RCC 7860 (cell line): Measurements from ENCODE around the gene COL4A2.

ENCODE experiments used
- DNase-seq: peaks from one replicate; pipeline ENCODE4 v3.0.0-alpha.2; 2015; ENCODE audit warnings: low spot score
- FAIRE-seq: peaks from 2 replicates; lab custom pipeline; 2012; peaks lifted over from hg19 to GRCh38; lab: Jason Lieb, UNC

Gene COL4A2

DNA sequence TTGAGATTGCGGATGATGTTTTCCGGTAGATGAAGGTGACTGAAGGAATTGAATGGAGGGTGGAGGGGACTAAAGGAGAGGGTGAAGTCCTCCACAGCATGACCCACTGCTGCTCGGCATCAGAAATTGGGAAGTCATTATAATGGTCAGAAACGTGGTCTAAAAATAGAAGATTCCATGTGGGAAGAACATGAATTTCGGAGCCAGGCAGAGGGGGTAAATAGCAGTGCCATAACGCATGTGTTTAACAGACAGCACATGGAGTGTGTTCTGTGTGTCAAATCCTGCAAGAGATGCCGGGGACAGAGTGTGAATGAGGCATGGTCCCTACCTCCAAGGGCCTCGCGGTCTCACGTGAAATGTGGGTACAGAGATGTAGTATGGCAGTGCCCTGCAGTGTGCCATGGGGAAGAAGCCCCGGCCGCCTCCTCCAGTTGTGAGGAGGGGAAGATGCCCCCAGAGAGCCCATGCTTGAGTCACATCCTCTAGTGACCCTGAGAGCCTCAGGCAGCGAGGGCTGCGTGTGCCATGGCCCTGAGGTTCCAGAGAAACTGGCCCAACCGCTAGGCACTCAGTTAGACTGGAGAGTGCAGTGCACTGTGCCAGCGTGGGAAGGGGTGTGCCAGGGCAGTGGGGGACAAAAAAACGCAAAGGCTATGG, 106.1 kb downstream of the COL4A2 start:
- FAIRE-seq, result no peak
- no peak for DNase-seq

GRCh38 chr13:110413676-110414040, 106.6 kb downstream of the COL4A2 start:
- no peak for FAIRE-seq

GRCh38 chr13:110414283-110414682, 107.2 kb downstream of the COL4A2 start:
- no peak for DNase-seq

More at GRCh38 chr13:110413676-110414040, 106.6 kb downstream of the COL4A2 start:
- DNase-seq, result no peak

DNA sequence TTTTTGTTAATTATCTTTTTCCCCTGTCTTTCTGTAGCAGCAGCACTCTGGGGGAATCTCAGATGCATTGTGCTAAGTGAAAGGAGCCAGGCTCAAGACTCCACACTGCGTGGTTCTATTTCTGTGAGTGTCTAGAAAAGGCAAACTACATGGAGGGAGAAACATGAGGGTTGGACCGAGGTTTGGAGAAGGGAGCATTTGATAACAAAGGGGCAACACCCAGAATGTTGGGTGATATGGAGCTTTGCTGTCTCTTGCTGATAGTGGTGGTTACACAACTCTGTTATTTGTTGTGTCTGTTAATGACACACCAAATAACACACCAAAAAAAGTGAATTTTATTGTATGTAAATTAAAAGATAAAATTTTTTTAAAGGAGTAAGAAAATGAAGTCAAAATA, 107.8 kb downstream of the COL4A2 start:
- FAIRE-seq (no peak), DNase-seq (no peak)

More at GRCh38 chr13:110414283-110414682, 107.2 kb downstream of the COL4A2 start:
- no peak for FAIRE-seq

GRCh38 chr13:110415669-110416068, 108.6 kb downstream of the COL4A2 start:
- no peak for FAIRE-seq
- peak; percentile 60 for DNase-seq

DNA sequence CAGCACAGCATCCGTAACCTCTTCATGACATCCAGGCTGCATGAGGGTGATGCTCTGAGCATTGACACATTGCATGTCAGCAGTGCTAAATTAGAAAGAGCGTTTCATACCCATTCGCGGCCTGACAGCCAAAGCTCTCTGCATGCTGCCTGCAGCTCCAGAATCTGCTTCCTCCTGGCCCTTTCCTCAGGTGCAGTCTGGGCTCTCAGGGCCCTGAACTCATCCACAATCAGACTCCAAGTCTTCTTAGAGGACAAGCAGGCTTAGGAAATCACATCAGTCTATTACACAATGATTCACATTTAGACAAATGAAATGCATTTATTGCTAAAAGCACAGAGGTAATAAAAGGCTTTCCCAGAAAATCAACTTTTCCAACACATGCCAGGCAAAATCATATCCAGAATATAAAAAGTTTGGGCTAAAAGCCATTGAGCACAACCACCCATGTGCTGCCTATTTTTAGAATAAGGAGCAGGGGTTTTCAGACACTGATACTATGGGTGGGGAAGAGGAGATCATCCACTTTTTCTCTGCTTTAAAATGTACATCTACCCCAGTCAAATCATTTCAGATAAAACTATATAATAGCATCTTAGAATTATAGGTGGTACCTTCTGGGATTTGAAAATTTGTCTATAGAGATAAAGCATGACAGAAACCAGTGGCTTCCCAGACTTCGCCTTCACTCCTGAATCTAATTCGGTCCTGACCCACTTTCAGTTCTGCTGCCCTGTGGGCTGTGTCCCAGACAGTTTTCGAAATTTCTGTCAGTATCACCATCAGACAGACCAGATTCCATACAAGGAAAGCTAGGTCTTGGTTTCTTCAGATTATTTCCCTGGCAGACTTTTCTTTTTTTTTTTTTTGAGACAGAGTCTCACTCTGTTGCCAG, 109.3 kb downstream of the COL4A2 start:
- FAIRE-seq (no peak), DNase-seq (no peak)

- no peak for DNase-seq
- FAIRE-seq, result no peak
Measured at GRCh38 chr13:110418944-110419343, 111.9 kb downstream of the COL4A2 start.

DNA sequence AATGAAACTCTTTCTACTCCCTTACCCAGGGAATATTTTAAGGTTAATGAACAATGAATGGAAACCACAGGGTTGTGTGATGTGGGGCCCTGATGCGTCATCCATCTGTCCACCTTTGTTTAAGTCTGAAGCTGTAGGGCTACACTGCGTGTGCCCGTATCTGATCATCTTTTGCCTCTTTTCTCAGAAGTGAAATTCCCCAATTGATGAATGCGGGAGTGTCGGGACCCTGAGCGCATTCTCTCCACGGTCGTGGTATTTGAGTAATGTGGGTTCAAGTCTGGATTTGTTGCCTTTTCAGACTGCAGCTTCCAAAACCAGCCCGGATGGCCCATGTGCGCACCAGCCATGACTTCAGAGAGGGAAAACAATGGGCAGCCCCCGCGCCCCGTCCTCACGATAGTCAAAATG, 112.3 kb downstream of the COL4A2 start:
- peak; percentile 97 for FAIRE-seq

GRCh38 chr13:110419946-110420345, 112.9 kb downstream of the COL4A2 start:
- DNase-seq, result no peak
- no peak for FAIRE-seq

More for the DNA sequence above, 112.3 kb downstream of the COL4A2 start:
- no peak for DNase-seq

- FAIRE-seq, result no peak
Measured at GRCh38 chr13:110420626-110421025, 113.5 kb downstream of the COL4A2 start.

GRCh38 chr13:110421061-110421460, 114.0 kb downstream of the COL4A2 start:
- DNase-seq (no peak), FAIRE-seq (no peak)

More at GRCh38 chr13:110420626-110421025, 113.5 kb downstream of the COL4A2 start:
- DNase-seq, result no peak

DNA sequence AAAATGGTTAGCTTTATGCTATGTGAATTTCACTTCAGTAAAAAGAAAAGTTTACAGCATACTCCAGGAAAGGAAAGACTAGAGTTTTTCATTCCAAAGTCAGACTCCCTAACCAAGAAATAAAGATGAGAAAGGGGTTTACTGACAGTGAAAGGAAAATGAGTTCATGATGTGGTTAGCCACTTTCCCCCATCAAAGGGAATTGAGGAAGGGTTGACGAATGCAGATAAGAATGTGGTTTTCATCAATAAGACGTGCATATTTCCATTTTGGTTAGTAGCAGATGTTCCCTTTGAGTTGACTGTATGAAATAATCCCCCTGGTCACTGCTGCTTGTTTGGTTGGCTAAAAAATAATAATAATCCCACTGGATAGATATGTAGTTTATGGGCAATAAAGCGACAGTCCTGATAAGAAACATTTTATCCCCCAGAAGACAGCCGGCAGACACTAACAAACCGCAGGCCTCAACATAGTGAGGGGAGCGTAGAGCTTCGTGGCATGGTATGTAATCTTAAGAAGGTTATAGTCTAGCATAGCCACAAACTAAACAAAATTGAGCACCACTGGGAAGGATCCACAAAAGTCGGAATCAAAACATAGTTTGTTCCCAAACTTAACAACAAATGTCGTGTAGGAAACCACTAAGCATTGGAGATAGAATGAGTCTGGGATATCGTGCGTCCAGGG, 114.8 kb downstream of the COL4A2 start:
- peak; percentile 87 for FAIRE-seq

GRCh38 chr13:110422913-110423688, 116.0 kb downstream of the COL4A2 start:
- peak; percentile 33 for DNase-seq
- peak; percentile 89 for FAIRE-seq

More for the DNA sequence above, 114.8 kb downstream of the COL4A2 start:
- peak; percentile 68 for DNase-seq

DNA sequence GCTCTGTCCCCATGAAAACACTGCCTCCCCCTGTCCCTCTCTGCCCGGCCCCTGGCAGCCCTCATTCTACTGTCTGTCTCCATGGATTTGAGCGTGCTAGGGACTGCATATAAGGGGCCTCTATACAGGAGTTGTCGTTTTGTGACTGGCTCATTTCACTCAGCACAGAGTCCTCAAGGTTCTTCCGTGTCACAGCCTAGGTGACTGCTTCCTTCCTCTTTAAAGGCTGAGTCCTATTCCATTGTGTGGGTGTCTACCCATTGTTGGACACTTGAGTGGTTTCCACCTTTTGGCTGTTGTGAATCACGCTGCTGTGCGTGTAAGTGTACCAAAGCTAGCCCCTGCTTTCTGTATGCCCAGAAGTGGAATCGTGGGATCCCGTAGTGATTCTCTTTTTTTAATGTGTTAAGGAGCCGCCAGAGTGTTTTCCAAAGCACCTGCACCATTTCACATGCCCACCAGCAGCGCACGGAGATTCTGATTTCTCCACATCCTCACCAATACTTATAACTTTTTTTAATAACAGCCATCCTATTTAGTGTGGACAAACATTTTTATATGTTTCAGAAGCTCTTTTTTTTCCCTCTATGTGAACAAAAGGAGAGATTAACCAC, 116.7 kb downstream of the COL4A2 start:
- no peak for FAIRE-seq
- no peak for DNase-seq

- no peak for FAIRE-seq
Measured at GRCh38 chr13:110424569-110425443, 117.7 kb downstream of the COL4A2 start.

GRCh38 chr13:110425444-110425780, 118.3 kb downstream of the COL4A2 start:
- no peak for FAIRE-seq
- DNase-seq, result no peak

More at GRCh38 chr13:110424569-110425443, 117.7 kb downstream of the COL4A2 start:
- DNase-seq, result no peak

DNA sequence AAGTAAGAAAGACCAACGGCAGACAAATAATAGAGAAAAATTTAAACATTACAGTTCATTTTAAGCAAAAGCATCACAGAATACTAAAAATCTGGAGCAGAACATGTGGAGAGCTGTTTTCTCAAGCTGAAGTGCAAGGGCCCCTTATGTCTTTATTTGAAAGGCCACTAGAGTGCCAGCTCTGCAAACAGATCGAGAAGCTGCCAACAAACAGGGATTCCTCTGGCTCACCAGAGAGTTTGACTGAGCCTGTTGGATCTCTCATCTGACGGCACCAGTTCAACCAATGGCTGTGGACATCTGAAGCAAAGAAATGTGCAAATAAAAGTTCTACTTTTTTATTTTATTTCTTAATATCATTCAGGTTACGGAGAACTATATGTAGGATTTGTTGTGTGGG, 119.7 kb downstream of the COL4A2 start:
- FAIRE-seq (no peak), DNase-seq (no peak)

DNA sequence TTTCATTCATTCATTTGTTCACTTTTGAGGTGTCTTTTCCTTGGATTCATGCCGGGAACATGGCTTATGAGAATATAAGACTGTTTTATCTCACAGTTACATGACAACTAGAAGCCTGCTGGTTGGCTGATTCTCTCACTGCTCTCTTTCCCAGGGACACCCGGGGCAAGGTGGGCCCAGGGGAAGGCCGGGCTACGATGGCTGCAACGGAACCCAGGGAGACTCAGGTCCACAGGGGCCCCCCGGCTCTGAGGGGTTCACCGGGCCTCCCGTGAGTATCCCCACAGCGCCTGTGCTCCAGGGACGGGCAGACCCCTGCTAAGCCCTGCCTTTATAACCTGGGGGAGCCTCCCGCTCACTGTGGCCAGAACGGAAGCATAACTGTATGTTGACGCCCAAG, 121.2 kb downstream of the COL4A2 start:
- no peak for FAIRE-seq
- no peak for DNase-seq
